Spleen (tissue), 7 donors: ENCODE measurements around the gene CRYZ.

ENCODE experiments used
- CTCF ChIP-seq, 11 experiments: fragments of 200-600 bp in 7 of 11; fragments of 450-650 bp in 4 of 11; sonication (generic) in 4 of 11; IDR thresholded peaks in 8 of 11; conservative IDR thresholded peaks in 3 of 11; 1 replicate in 7 of 11; 2 replicates in 4 of 11; pipeline versions ENCODE4 v1.4.0 to v1.8.0; 2016 to 2021; ENCODE audit warnings: antibody characterized with exemption in 11 of 11, inconsistent platforms in 4 of 11, mild to moderate bottlenecking in 1 of 11
- POLR2A ChIP-seq, 3 donors: fragments of 450-650 bp; IDR thresholded peaks; one replicate each; pipeline ENCODE4 v1.5.1; 2017; ENCODE audit warnings: antibody characterized with exemption in 3 of 3, mild to moderate bottlenecking in 1 of 3
- donor health status: DM: no; HTN: no; CAD: no; lungs with moderate emphysema.
- donor health status: DM: no; HTN: no; CAD: no.
- donor health status: DM: no; HTN: no; CAD: no.

GRCh38 chr1:74767490-74767889, 34.6 kb upstream of the CRYZ start:
- TF ChIP-seq CTCF (IDR thresholded peaks at IDR 0.05 in 8 of 11, conservative IDR thresholded peaks at IDR 0.05 in 3 of 11): peak in 2 of 11 experiments; percentile 10 to 20
- TF ChIP-seq POLR2A (IDR thresholded peaks at IDR 0.05): no peak
